Heart left ventricle (tissue), 16 donors: ENCODE measurements around the gene ERMARD. TPM values are rescaled to one million over a fixed set of nuclear protein-coding genes. Genes with fewer than 3 reads are reported as not detected.

Experiments
- ATAC-seq, 4 donors: fragments of 200-7000 bp; cut with Tn5 transposase; one replicate each; pipeline ENCODE4 v1.9.1; 2020 to 2022; ENCODE audit warnings: moderate library complexity in 4 of 4, mild to moderate bottlenecking in 3 of 4, moderate number of reproducible peaks in 1 of 4
- DNase-seq, 5 donors: peaks; one replicate each; pipeline ENCODE4 v3.0.0-alpha.2; 2020
- H3K27ac ChIP-seq, 12 donors: fragments of 200-600 bp; sonication (generic) in 4 of 12; one replicate each; pipeline versions ENCODE4 v1.5.0 to v1.8.0; 2016 to 2022; ENCODE audit warnings: mild to moderate bottlenecking in 2 of 12
- H3K27me3 ChIP-seq, 9 donors: fragments of 200-600 bp; sonication (generic) in 2 of 9; one replicate each; pipeline versions ENCODE4 v1.5.1 to v1.8.0; 2016 to 2022; ENCODE audit warnings: mild to moderate bottlenecking in 3 of 9
- H3K36me3 ChIP-seq, 9 donors: fragments of 200-600 bp; sonication (generic) in 2 of 9; one replicate each; pipeline versions ENCODE4 v1.5.0 to v1.8.0; 2018 to 2022; ENCODE audit warnings: mild to moderate bottlenecking in 2 of 9
- H3K4me1 ChIP-seq, 12 donors: fragments of 200-600 bp; sonication (generic) in 4 of 12; one replicate each; pipeline versions ENCODE4 v1.5.0 to v1.8.0; 2016 to 2022; ENCODE audit warnings: mild to moderate bottlenecking in 3 of 12
- H3K4me3 ChIP-seq, 12 donors: fragments of 200-600 bp; sonication (generic) in 4 of 12; one replicate each; pipeline versions ENCODE4 v1.5.0 to v1.8.0; 2017 to 2022; ENCODE audit warnings: mild to moderate bottlenecking in 9 of 12, moderate library complexity in 4 of 12
- H3K9me3 ChIP-seq, 12 donors: fragments of 200-600 bp; sonication (generic) in 4 of 12; one replicate each; pipeline versions ENCODE4 v1.5.0 to v1.8.0; 2016 to 2022; ENCODE audit warnings: mild to moderate bottlenecking in 1 of 12
- POLR2A ChIP-seq, 2 donors: fragments of 450-650 bp; IDR thresholded peaks; one replicate each; pipeline ENCODE4 v1.6.1; 2017; ENCODE audit warnings: antibody characterized with exemption in 2 of 2, mild to moderate bottlenecking in 2 of 2, moderate library complexity in 2 of 2
- WGBS, 4 donors: extraction: QIAGEN DNeasy Blood & Tissue Kit in 2 of 4; methylation state at CpG; one replicate each; pipeline versions ENCODE4 v1.1.5 to v1.1.7; 2013 to 2018; 5-methylcytosine and 5-hydroxymethylcytosine counted together
- intact Hi-C, 10 donors: fragments of 100-400 bp; cut with DNase I; formaldehyde crosslinking; loops; one replicate each; pipeline versions ENCODE4 v1.11.1 to v1.14.2; 2022
- polyA plus RNA-seq, 2 donors: library from polyadenylated mRNA; stranded (reverse); fragments of 200-250 nt; gene quantifications; one replicate each; pipeline ENCODE4 v1.2.3, GENCODE V29; 2013
- total RNA-seq, 9 donors: library from RNA; depleted of rRNA in 2 of 9; stranded (reverse); fragments of >200 nt in 2 of 9; fragmentation: NEBNext Ultra II Directional in 3 of 9; extraction: Animal tissue kit (Norgen Biotek cat#: 25700) in 3 of 9; gene quantifications; one replicate each; pipeline versions ENCODE4 v1.1.0 to v1.2.4, GENCODE V29; 2016 to 2023
- TF ChIP-seq, protein P1 (sequence below), 12 donors: fragments of 200-600 bp; sonication (generic) in 4 of 12; IDR thresholded peaks; one replicate each; pipeline versions ENCODE4 v1.5.0 to v1.8.0; 2018 to 2022; ENCODE audit warnings: antibody characterized with exemption in 12 of 12, mild to moderate bottlenecking in 5 of 12
- donor health status: ischemic (EF 13 %, LVEDD 7.1; RV severe dilation, severe dysfunction).
- donor health status: healthy with polysubstance abuse.
- donor health status: DM: no; HTN: yes; CAD: no.
- donor health status: DM: no; HTN: no; CAD: no.
- donor health status: ischemic (EF 25% LVEDD 6.9; RV normal size, moderate dysfunction).
- donor health status: ischemic (EF 25% LVEDD 5.7; RV mildly dilated, moderate dysfunction).
- donor health status: healthy.
- donor health status: DM: yes; HTN: yes; CAD: no.
- donor health status: ischemic (EF 35%, LVEDD 5.7; RV mildly dilated, moderate dysfunction).
- donor health status: nonischemic (EF 11% LVEDD 7.7; RV severe dilation, severe dysfunction).
- donor health status: DM: yes; HTN: yes; CAD: no.
- donor health status: PGD.
- donor health status: ischemic (EF 29% LVEDD 5.4; RV normal size, mild dysfunction).
- donor health status: nonischemic (EF 23%, LVEDD 6.1; RV moderate dilation, normal function).

Gene ERMARD
- total and polyA plus RNA-seq, 11 donors: 6.4 to 19.5 (median 8.8) TPM

GRCh38 chr6:169788809-169789145 is 37.4 kb downstream of the ERMARD start:
- 57 to 79% (median 75%) methylated on average over 4 of the region's 4 CpGs for whole genome bisulfite sequencing, 4 donors
- TF ChIP-seq POLR2A (IDR thresholded peaks at IDR 0.05): no peak
- TF ChIP-seq, protein P1, sequence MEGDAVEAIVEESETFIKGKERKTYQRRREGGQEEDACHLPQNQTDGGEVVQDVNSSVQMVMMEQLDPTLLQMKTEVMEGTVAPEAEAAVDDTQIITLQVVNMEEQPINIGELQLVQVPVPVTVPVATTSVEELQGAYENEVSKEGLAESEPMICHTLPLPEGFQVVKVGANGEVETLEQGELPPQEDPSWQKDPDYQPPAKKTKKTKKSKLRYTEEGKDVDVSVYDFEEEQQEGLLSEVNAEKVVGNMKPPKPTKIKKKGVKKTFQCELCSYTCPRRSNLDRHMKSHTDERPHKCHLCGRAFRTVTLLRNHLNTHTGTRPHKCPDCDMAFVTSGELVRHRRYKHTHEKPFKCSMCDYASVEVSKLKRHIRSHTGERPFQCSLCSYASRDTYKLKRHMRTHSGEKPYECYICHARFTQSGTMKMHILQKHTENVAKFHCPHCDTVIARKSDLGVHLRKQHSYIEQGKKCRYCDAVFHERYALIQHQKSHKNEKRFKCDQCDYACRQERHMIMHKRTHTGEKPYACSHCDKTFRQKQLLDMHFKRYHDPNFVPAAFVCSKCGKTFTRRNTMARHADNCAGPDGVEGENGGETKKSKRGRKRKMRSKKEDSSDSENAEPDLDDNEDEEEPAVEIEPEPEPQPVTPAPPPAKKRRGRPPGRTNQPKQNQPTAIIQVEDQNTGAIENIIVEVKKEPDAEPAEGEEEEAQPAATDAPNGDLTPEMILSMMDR (IDR thresholded peaks at IDR 0.05): no peak
- H3K4me3 ChIP-seq: no peak overlapping the region
- DNase-seq (no peak), ATAC-seq (no peak)
- intact Hi-C loops: loop anchor here in 1 of 10 donors (5.0 kb wide), 1 partner anchor 744 kb away; no protein-coding TSS in a partner anchor
- H3K27me3 ChIP-seq: peaks cover 0 to 6% (median 0%) of the 10 kb centered on the region in 9 donors
- peaks cover 0 to 18% (median 13%) of the 10 kb centered on the region in 12 donors for H3K4me1 ChIP-seq
- H3K36me3 ChIP-seq: no peaks in the 10 kb centered on the region
- H3K27ac ChIP-seq: no peak overlapping the region
- no peaks in the 10 kb centered on the region for H3K9me3 ChIP-seq

DNA sequence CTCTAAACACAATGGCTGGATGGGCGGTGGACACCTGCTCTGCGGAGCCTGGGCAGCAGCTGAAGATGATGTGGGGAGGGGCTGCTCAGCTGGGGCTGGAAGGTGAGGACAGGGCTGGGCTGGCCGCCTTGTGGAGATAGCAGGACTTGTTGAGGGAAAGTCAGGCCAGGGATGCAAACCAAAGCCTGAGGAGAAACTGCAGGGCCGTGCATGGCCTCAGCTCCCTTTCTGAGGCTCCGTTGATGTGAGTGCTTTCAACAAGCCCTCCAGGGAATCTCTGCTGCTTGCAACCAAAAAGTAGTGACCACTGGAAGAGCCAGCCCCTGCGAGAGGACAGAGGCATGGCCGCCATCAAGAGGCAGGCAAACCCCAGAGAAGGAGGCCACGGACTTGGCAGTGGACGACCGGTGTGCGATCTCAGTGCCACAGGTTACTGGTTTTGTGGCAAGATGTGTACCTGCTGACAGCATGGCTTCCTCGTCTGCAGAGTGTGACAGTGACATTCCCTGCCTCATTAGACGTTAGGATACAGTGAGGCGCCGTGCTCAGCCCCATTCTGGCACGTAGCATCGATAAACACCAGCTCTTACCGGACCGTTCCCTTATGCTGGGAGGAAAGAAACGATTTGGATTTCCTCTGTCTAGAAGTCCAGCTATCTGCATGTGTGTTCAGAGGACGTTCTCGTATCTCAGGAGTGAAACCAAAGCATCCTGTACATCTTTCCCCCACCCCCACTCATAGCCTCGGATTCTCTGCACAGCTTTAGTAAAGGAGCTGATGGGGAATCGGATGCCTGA is 37.9 kb downstream of the ERMARD start:
- H3K27ac ChIP-seq: peak overlapping the region in 1 of 12 donors; percentile 82
- WGBS, 4 donors: 62 to 64% (median 63%) methylated on average over 22 to 24 of the region's 24 CpGs
- H3K4me3 ChIP-seq: peak overlapping the region in 10 of 12 donors; percentile 44 to 63 (median 50)
- peaks cover 0 to 12% (median 0%) of the 10 kb centered on the region in 9 donors for H3K27me3 ChIP-seq
- H3K4me1 ChIP-seq: peaks cover 0 to 18% (median 13%) of the 10 kb centered on the region in 12 donors
- intact Hi-C loops: loop anchor here in 1 of 10 donors (5.0 kb wide), 1 partner anchor 743 kb away; no protein-coding TSS in a partner anchor
- ATAC-seq: no peak
- TF ChIP-seq, protein P1 (IDR thresholded peaks at IDR 0.05): no peak
- TF ChIP-seq POLR2A (IDR thresholded peaks at IDR 0.05): no peak
- no peaks in the 10 kb centered on the region for H3K9me3 ChIP-seq
- H3K36me3 ChIP-seq: no peaks in the 10 kb centered on the region
- no peak for DNase-seq

DNA sequence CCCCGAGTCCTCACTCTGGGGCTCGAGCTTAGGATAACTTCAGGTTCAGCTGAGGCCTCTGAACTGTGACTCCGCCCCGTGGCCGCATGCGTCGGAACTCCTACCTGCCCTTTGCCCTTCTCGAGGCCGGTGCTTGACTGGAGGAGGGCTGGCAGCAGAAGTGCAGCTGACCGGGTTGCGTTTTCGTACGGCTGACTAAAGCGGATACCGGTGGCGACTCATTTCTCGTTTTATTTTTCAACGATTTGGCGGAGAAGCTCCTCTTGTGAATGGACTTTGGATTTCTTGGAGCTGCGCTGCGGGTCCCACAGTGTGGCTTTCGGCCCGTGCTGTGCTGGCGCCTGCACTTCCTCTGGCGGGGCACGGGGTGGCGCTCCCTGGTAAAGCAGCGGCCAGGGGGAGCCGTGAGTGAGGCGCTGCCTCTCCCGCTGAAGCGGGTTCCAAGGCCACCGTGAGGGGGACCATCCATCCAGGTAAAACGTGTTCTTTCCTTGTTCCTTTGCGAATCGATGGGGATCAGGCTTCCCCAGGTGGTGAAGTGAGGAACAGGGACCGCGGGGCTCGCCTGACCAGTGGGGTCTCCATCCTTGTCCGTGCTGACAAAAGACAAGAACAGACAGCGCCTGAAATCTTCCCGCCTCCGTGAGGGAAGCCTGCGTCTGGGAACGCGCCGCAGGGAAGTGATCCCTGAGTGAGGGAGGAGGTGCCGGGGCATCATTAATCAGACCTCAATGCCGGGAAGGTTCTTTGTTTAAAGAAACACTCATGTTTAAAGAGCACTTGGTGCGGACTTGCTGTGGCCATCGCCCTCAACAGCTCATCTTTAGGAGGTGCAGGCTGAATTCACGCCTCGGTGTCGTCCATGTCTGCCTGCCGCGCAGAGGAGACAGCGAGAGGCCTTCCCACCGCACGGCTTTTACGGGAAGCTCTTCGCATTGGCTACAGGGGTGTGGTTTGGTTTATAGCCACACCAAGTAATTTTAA is 38.8 kb downstream of the ERMARD start:
- intact Hi-C loops: loop anchor here (2.0 to 5.0 kb wide), 5 partner anchors 737 to 742 kb away; no protein-coding TSS in a partner anchor
- 1 to 2% (median 2%) methylated on average over 49 to 61 of the region's 61 CpGs for WGBS, 4 donors
- peak overlapping the region in 9 of 12 donors; percentile 10 to 82 (median 54) for H3K27ac ChIP-seq

More for the DNA sequence above, 38.8 kb downstream of the ERMARD start:
- peak; percentile 88 to 98 (median 96) for ATAC-seq
- Histone ChIP-seq H3K4me1 (peaks cover 0 to 18% (median 13%) of the 10 kb centered on the region in 12 donors), H3K27me3 (peaks cover 0 to 13% (median 0%) of the 10 kb centered on the region in 9 donors), H3K4me3 (peak overlapping the region in 11 of 12 donors; percentile 14 to 63 (median 49)), H3K9me3 (no peaks in the 10 kb centered on the region), H3K36me3 (no peaks in the 10 kb centered on the region)
- no peak for TF ChIP-seq POLR2A (IDR thresholded peaks at IDR 0.05)
- TF ChIP-seq, protein P1 (IDR thresholded peaks at IDR 0.05): peak; percentile 87 to 98 (median 96)
- DNase-seq: peak; percentile 68 to 89 (median 71)
